ENCODE measurements around the gene FXR2. TPM values are rescaled to one million over a fixed set of nuclear protein-coding genes. Genes with fewer than 3 reads are reported as not detected.

FXR2 gene
- total and polyA plus RNA-seq, 9 of the 15 experiments (the other 6 are each of a cell fraction or from before 2014, with no cell fraction given): 2.0 to 49.3 (median 24.5) TPM

DNA sequence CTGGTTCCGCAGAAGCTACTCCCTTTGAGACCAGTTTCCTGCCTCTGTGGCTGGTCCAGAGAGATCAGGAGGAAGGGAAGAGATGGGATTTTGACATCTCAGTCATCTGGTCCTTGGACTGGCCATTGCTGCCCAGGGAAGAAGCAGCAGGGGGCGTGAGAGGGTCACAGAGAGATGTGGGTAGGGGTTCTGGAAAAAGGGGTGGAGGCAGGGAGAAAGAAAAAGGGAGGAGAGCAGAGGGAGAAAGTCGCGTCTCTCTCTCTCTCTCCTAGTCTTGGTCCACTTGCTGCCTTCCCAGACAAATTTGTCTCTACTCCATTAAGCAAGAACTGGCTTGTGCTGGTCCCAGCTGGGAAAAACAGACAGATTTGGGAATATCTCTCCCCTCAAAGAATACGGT, 19.7 kb upstream of the FXR2 start (continued):
- TF ChIP-seq PRDM10 (IDR thresholded peaks at IDR 0.05; ENCODE audit: partially characterized antibody): peak; percentile 81
- no peak for TF ChIP-seq CEBPZ (IDR thresholded peaks at IDR 0.05; ENCODE audit: borderline replicate concordance, low read depth, low read length)
- TF ChIP-seq TBL1XR1 (IDR thresholded peaks at IDR 0.05; ENCODE audit: low read length in 2 of 2): 0 out of 4 replicates have a peak, but pooled peaks of 1 of the 2 experiments have one; percentile 16
- TF ChIP-seq SMC3 (conservative IDR thresholded peaks at IDR 0.05; ENCODE audit: insufficient read depth, low read depth, low read length): peak; percentile 74
- peak; percentile 74 to 86 (median 74) for TF ChIP-seq CTCF (IDR thresholded peaks at IDR 0.05 in 2 of 3, conservative IDR thresholded peaks at IDR 0.05 in 1 of 3; ENCODE audit: insufficient read depth in 2 of 3, low read depth in 1 of 3, low read length in 3 of 3)
- TF ChIP-seq CC2D1A (IDR thresholded peaks at IDR 0.05): peak; percentile 59
- TF ChIP-seq ARID2 (IDR thresholded peaks at IDR 0.05): peak; percentile 72
- TF ChIP-seq GATAD2A (IDR thresholded peaks at IDR 0.05): no peak
- no peak for TF ChIP-seq SP1 (CRISPR knock-in tag; IDR thresholded peaks at IDR 0.05)
- TF ChIP-seq ZBTB9 (CRISPR knock-in tag; IDR thresholded peaks at IDR 0.05): no peak
- TF ChIP-seq MTA2 (IDR thresholded peaks at IDR 0.05; ENCODE audit: low read depth): no peak
- TF ChIP-seq DEAF1 (CRISPR knock-in tag; IDR thresholded peaks at IDR 0.05): peak; percentile 50; the same call in 1 of the 2 replicates
- TF ChIP-seq ZNF384 (IDR thresholded peaks at IDR 0.05; ENCODE audit: low read depth, low read length): peak; percentile 27; the same call in 1 of the 2 replicates
- no peak for TF ChIP-seq NR2C2 (CRISPR knock-in tag; IDR thresholded peaks at IDR 0.05)
- TF ChIP-seq NR2C2 (tag; IDR thresholded peaks at IDR 0.05): no peak
- TF ChIP-seq RB1 (IDR thresholded peaks at IDR 0.05; ENCODE audit: low read depth): peak; percentile 43; the same call in 1 of the 2 replicates
- TF ChIP-seq CTBP1 (IDR thresholded peaks at IDR 0.05; ENCODE audit: borderline replicate concordance): peak; percentile 51; the same call in 1 of the 2 replicates

All from K562 (cell line).